IMR-90 (cell line): Measurements from ENCODE around the gene ASGR2. TPM values are rescaled to one million over a fixed set of nuclear protein-coding genes. Genes with fewer than 3 reads are reported as not detected.
"Not testable (repeated sequence)": the region's sequence is repeated elsewhere in the genome, so short reads cannot be mapped to it uniquely, and the experiment has no call there.

Experiments used
- ATAC-seq: fragments of 200-7000 bp; cut with Tn5 transposase; 2 replicates; pipeline ENCODE4 v1.9.1; 2020; ENCODE audit warnings: low read depth, mild to moderate bottlenecking, moderate library complexity
- BruUV-seq: library from RNA; stranded (reverse); fragments of 400-500 nt; replicated peaks from 2 replicates; lab custom pipeline; 2021; lab: Mats Ljungman, UMichigan
- CTCF ChIA-PET: fragments of 300-600 bp; formaldehyde crosslinking; extraction: SDS; loops from one replicate; lab custom pipeline; 2021; ENCODE audit warnings: antibody characterized with exemption; lab: Yijun Ruan, JAX
- POLR2A ChIA-PET: fragments of 300-600 bp; sonication (Branson Sonifier 250); formaldehyde crosslinking; loops from one replicate; lab custom pipeline; 2022; ENCODE audit warnings: antibody characterized with exemption; ENCODE audit not compliant: unreplicated experiment; lab: Charles Lee
- DNase-seq: peaks from one replicate; pipeline ENCODE4 v3.0.0; 2013
- H2AFZ ChIP-seq: replicated peaks from 2 replicates; pipeline ENCODE3; 2013; ENCODE audit warnings: low read length, mild to moderate bottlenecking; ENCODE audit not compliant: poor library complexity
- H2AK5ac ChIP-seq: 2 replicates; pipeline ENCODE4 v1.6.1; 2013; ENCODE audit warnings: low read depth, low read length, inconsistent platforms
- H2AK9ac ChIP-seq: replicated peaks from 2 replicates; pipeline ENCODE3; 2013; ENCODE audit warnings: mild to moderate bottlenecking, low read depth, low read length, moderate library complexity; ENCODE audit not compliant: poor library complexity
- H2BK120ac ChIP-seq: 2 replicates; pipeline ENCODE4 v1.6.1; 2013; ENCODE audit warnings: low read depth, low read length, inconsistent platforms
- H2BK15ac ChIP-seq: 3 replicates; pipeline ENCODE4 v1.6.1; 2013; ENCODE audit warnings: low read depth, low read length, inconsistent platforms
- H2BK20ac ChIP-seq: 2 replicates; pipeline ENCODE4 v1.6.1; 2013; ENCODE audit warnings: low read depth, mild to moderate bottlenecking, inconsistent platforms, low read length, moderate library complexity
- H2BK5ac ChIP-seq: 2 replicates; pipeline ENCODE4 v1.6.1; 2013; ENCODE audit warnings: mild to moderate bottlenecking, low read depth, low read length, inconsistent platforms; ENCODE audit not compliant: poor library complexity, severe bottlenecking
- H3K14ac ChIP-seq: replicated peaks from 2 replicates; pipeline ENCODE4 v1.6.1; 2013; ENCODE audit warnings: low read depth, low read length, inconsistent platforms
- H3K18ac ChIP-seq: 2 replicates; pipeline ENCODE4 v1.6.1; 2013; ENCODE audit warnings: low read depth, low read length, control low read depth
- H3K23ac ChIP-seq: 2 replicates; pipeline ENCODE4 v1.6.1; 2013; ENCODE audit warnings: low read depth, low read length, inconsistent platforms
- H3K27ac ChIP-seq: 2 replicates; pipeline ENCODE4 v1.5.1; 2013; ENCODE audit warnings: mild to moderate bottlenecking, control low read depth, low read length; ENCODE audit not compliant: insufficient read depth
- H3K27me3 ChIP-seq: 2 replicates; pipeline ENCODE4 v1.6.1; 2013; ENCODE audit warnings: low read length; ENCODE audit not compliant: control insufficient read depth, insufficient read depth
- H3K36me3 ChIP-seq: 2 replicates; pipeline ENCODE4 v1.6.1; 2013; ENCODE audit warnings: low read length, mixed read lengths; ENCODE audit not compliant: control insufficient read depth, insufficient read depth
- H3K4ac ChIP-seq: 2 replicates; pipeline ENCODE4 v1.6.1; 2013; ENCODE audit warnings: low read depth, low read length, inconsistent platforms
- H3K4me1 ChIP-seq: 2 replicates; pipeline ENCODE4 v1.6.1; 2013; ENCODE audit warnings: low read length, mixed read lengths; ENCODE audit not compliant: control insufficient read depth, insufficient read depth
- H3K4me2 ChIP-seq: 2 replicates; pipeline ENCODE4 v1.6.1; 2013; ENCODE audit warnings: low read depth, mild to moderate bottlenecking, control low read depth, low read length, moderate library complexity
- H3K4me3 ChIP-seq: 2 replicates; pipeline ENCODE4 v1.5.1; 2013; ENCODE audit warnings: low read depth, mild to moderate bottlenecking, control low read depth, low read length, moderate library complexity; ENCODE audit not compliant: insufficient read depth
- H3K56ac ChIP-seq: 2 replicates; pipeline ENCODE4 v1.6.1; 2013; ENCODE audit warnings: low read length, inconsistent platforms; ENCODE audit not compliant: insufficient read depth; ENCODE audit errors: extremely low read depth
- H3K79me1 ChIP-seq, 2 experiments: 2 replicates each; pipeline ENCODE4 v1.6.1; 2013; ENCODE audit warnings: low read length in 2 of 2, inconsistent platforms in 1 of 2, low read depth in 1 of 2
- H3K9ac ChIP-seq: 2 replicates; pipeline ENCODE4 v1.6.1; 2013; ENCODE audit warnings: low read depth, low read length, control low read depth
- H3K9me1 ChIP-seq: 2 replicates; pipeline ENCODE4 v1.6.1; 2013; ENCODE audit warnings: low read length, inconsistent platforms; ENCODE audit not compliant: insufficient read depth
- H3K9me3 ChIP-seq: 2 replicates; pipeline ENCODE4 v1.6.1; 2013; ENCODE audit warnings: low read length; ENCODE audit not compliant: control insufficient read depth, insufficient read depth
- H4K20me1 ChIP-seq: 2 replicates; pipeline ENCODE4 v1.6.1; 2013; ENCODE audit warnings: low read length, inconsistent platforms; ENCODE audit not compliant: insufficient read depth
- H4K5ac ChIP-seq: 2 replicates; pipeline ENCODE4 v1.6.1; 2013; ENCODE audit warnings: mild to moderate bottlenecking, low read depth, low read length, control low read depth
- H4K8ac ChIP-seq, 2 experiments: 2 replicates each; pipeline ENCODE4 v1.6.1; 2013; ENCODE audit warnings: low read depth in 2 of 2, low read length in 2 of 2, control low read depth in 1 of 2, inconsistent platforms in 1 of 2
- H4K91ac ChIP-seq: 2 replicates; pipeline ENCODE4 v1.6.1; 2013; ENCODE audit warnings: low read depth, low read length, inconsistent platforms; ENCODE audit not compliant: insufficient read depth
- BHLHE40 ChIP-seq: fragments of 150-350 bp; IDR thresholded peaks from 2 replicates; pipeline ENCODE4 v1.6.1; 2016; ENCODE audit warnings: mild to moderate bottlenecking, low read depth, low read length
- MAZ ChIP-seq: IDR thresholded peaks from 2 replicates; pipeline ENCODE4 v1.6.1; 2012; ENCODE audit warnings: low read depth, mild to moderate bottlenecking, low read length, improper control_type of control experiment, moderate library complexity, borderline replicate concordance
- WGBS, 2 experiments: methylation state at CpG; one replicate each; pipeline versions ENCODE4 v1.1.5 to v1.1.7; 2013; ENCODE audit warnings: missing lambda C conversion rate in 2 of 2; ENCODE audit not compliant: insufficient read length in 1 of 2; ENCODE audit errors: extremely low coverage in 2 of 2; 5-methylcytosine and 5-hydroxymethylcytosine counted together
- dilution Hi-C: fragments of 300-500 bp; cut with HindIII; formaldehyde crosslinking; loops from one replicate; pipeline ENCODE4 v1.14.3; 2018; ENCODE audit warnings: low sequenced_read_pairs; ENCODE audit not compliant: unreplicated experiment
- in situ Hi-C: fragments of 300-500 bp; cut with MboI; formaldehyde crosslinking; loops from 3 replicates; pipeline ENCODE4 v1.14.3; 2019; ENCODE audit warnings: low sequenced_read_pairs, inconsistent platforms, mixed read lengths
- intact Hi-C: fragments of 100-400 bp; cut with micrococcal nuclease; formaldehyde crosslinking; loops from 2 replicates; pipeline ENCODE4 v1.10.0; 2022
- polyA plus RNA-seq, 3 experiments: library from polyadenylated mRNA; depleted of rRNA; stranded (reverse); fragments of >200 nt; gene quantifications; 2 replicates each; pipeline ENCODE4 v1.2.3, GENCODE V29; 2012; ENCODE audit warnings: low replicate concordance in 1 of 3
- total RNA-seq: library from RNA; depleted of rRNA; stranded (reverse); fragments of >200 nt; gene quantifications from 2 replicates; pipeline ENCODE4 v1.2.3, GENCODE V29; 2012
- TF ChIP-seq, protein P1 (sequence below): fragments of 150-350 bp; IDR thresholded peaks from 2 replicates; pipeline ENCODE4 v1.6.1; 2016; ENCODE audit warnings: low read depth, mild to moderate bottlenecking, low read length, moderate library complexity, borderline replicate concordance

The ASGR2 gene
- total and polyA plus RNA-seq, 2 of the 4 experiments (the other 2 are of a cell fraction): not detected

DNA sequence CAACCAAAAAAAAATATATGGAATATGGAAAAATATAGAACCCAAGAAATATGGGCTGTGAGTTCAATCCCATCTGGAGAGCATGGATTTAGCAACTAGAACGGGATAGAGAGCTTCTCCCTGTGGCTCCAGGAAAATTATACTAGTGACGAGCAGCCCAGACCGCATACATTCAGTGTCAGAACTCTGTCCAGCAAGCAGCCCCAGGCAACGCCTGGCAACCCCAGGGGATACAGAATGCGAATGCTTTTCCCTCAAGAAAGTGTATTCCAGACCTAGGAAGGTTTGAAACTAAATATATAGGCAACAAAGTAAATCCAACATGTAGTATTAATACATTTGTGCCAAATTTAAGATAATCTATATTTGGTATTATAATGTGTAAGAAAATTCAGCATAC is 13.5 kb upstream of the ASGR2 start:
- ChIA-PET POLR2A (no interaction called here), CTCF (no interaction called here)
- H3K14ac ChIP-seq: no peak overlapping the region
- H3K56ac ChIP-seq: no peak overlapping the region
- no peak overlapping the region for H3K9ac ChIP-seq
- H2AFZ ChIP-seq: no peak overlapping the region
- H4K8ac ChIP-seq: no peak overlapping the region
- H2AK5ac ChIP-seq: no peak overlapping the region
- H3K9me3 ChIP-seq: no peaks in the 10 kb centered on the region
- DNase-seq (no peak), ATAC-seq (no peak)
- no TSS peak for BruUV-seq
- intact Hi-C loops (no loop called here), in situ Hi-C loops (loop anchor here (25.0 kb wide), 1 partner anchor 216 kb away; no protein-coding TSS in a partner anchor), dilution Hi-C loops (no loop called here)
- no peak overlapping the region for H4K91ac ChIP-seq
- H4K5ac ChIP-seq: no peak overlapping the region
- no peak overlapping the region for H3K18ac ChIP-seq
- H3K4me2 ChIP-seq: no peak overlapping the region
- H3K23ac ChIP-seq: no peak overlapping the region
- H2AK9ac ChIP-seq: no peak overlapping the region
- no peak overlapping the region for H2BK15ac ChIP-seq
- H3K36me3 ChIP-seq: no peaks in the 10 kb centered on the region
- H2BK5ac ChIP-seq: no peak overlapping the region
- H2BK120ac ChIP-seq: no peak overlapping the region
- H2BK20ac ChIP-seq: no peak overlapping the region
- H3K27ac ChIP-seq: no peak overlapping the region
- H3K4ac ChIP-seq: no peak overlapping the region
- 20% methylated on average over 1 of the region's 5 CpGs; no CpG with 5 or more reads in 1 of the 2 experiments for WGBS, 2 experiments
- no peak overlapping the region for H3K4me3 ChIP-seq
- no peaks in the 10 kb centered on the region for H3K79me1 ChIP-seq
- H4K20me1 ChIP-seq: no peaks in the 10 kb centered on the region; the same call in 1 of the 2 replicates
- H3K4me1 ChIP-seq: no peaks in the 10 kb centered on the region
- H3K27me3 ChIP-seq: peaks cover 42% of the 10 kb centered on the region
- H3K9me1 ChIP-seq: no peaks in the 10 kb centered on the region
- TF ChIP-seq, protein P1, sequence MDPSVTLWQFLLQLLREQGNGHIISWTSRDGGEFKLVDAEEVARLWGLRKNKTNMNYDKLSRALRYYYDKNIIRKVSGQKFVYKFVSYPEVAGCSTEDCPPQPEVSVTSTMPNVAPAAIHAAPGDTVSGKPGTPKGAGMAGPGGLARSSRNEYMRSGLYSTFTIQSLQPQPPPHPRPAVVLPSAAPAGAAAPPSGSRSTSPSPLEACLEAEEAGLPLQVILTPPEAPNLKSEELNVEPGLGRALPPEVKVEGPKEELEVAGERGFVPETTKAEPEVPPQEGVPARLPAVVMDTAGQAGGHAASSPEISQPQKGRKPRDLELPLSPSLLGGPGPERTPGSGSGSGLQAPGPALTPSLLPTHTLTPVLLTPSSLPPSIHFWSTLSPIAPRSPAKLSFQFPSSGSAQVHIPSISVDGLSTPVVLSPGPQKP: no peak
- TF ChIP-seq MAZ (no peak), BHLHE40 (no peak)

DNA sequence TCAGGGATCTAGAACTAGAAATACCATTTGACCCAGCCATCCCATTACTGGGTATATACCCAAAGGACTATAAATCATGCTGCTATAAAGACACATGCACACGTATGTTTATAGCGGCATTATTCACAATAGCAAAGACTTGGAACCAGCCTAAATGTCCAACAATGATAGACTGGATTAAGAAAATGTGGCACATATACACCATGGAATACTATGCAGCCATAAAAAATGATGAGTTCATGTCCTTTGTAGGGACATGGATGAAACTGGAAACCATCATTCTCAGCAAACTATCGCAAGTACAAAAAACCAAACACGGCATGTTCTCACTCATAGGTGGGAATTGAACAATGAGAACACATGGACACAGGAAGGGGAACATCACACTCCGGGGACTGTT is 12.9 kb upstream of the ASGR2 start:
- H3K14ac ChIP-seq, ATAC-seq, H3K9ac ChIP-seq, H3K4ac ChIP-seq, H2AFZ ChIP-seq, H3K4me3 ChIP-seq, intact Hi-C loops, H2AK9ac ChIP-seq, H4K5ac ChIP-seq, H3K36me3 ChIP-seq, H2BK5ac ChIP-seq, H3K4me1 ChIP-seq, dilution Hi-C loops, H3K56ac ChIP-seq, H2AK5ac ChIP-seq, H3K27ac ChIP-seq, H4K91ac ChIP-seq, H2BK120ac ChIP-seq, H4K8ac ChIP-seq, H3K9me1 ChIP-seq, DNase-seq, H2BK20ac ChIP-seq, CTCF ChIA-PET, BruUV-seq, H3K79me1 ChIP-seq, H3K18ac ChIP-seq, H3K9me3 ChIP-seq, H3K23ac ChIP-seq, H2BK15ac ChIP-seq, H4K20me1 ChIP-seq, H3K4me2 ChIP-seq, POLR2A ChIA-PET: not testable (repeated sequence)
- peaks cover 41% of the 10 kb centered on the region for H3K27me3 ChIP-seq
- in situ Hi-C loops: loop anchor here (25.0 kb wide), 1 partner anchor 215 kb away; no protein-coding TSS in a partner anchor
- no CpG with 5 or more reads among the region's 5 CpGs for WGBS, 2 experiments
